A673 (cell line): Measurements from ENCODE around the gene SLC24A4. TPM values are rescaled to one million over a fixed set of nuclear protein-coding genes. Genes with fewer than 3 reads are reported as not detected.

Source experiments
- BruUV-seq: library from RNA; stranded (reverse); fragments of 400-500 nt; replicated peaks from 2 replicates; lab custom pipeline; 2021; lab: Mats Ljungman, UMichigan
- CTCF ChIA-PET: fragments of 300-600 bp; sonication (Branson Sonifier 250); formaldehyde crosslinking; loops from one replicate; lab custom pipeline; 2022; ENCODE audit warnings: antibody characterized with exemption; lab: Charles Lee
- POLR2A ChIA-PET: fragments of 300-600 bp; sonication (Branson Sonifier 250); formaldehyde crosslinking; loops from one replicate; lab custom pipeline; 2022; ENCODE audit warnings: antibody characterized with exemption; ENCODE audit not compliant: low non-redundant PET; lab: Charles Lee
- DNase-seq: peaks from one replicate; pipeline ENCODE4 v3.0.0-alpha.2; 2015; ENCODE audit warnings: low spot score
- H3K27ac ChIP-seq: fragments of 200-600 bp; sonication (generic); 2 replicates; pipeline ENCODE4 v1.5.1; 2016; ENCODE audit warnings: mixed run types, low read depth, mild to moderate bottlenecking, mixed read lengths, antibody characterized with exemption, low read length; ENCODE audit not compliant: poor library complexity, severe bottlenecking
- H3K27me3 ChIP-seq: fragments of 200-600 bp; sonication (generic); replicated peaks from 2 replicates; pipeline ENCODE4 v1.6.1; 2017; ENCODE audit warnings: mixed run types, low read depth, mild to moderate bottlenecking, mixed read lengths, antibody characterized with exemption, low read length; ENCODE audit not compliant: insufficient read depth, poor library complexity
- H3K36me3 ChIP-seq: fragments of 200-600 bp; sonication (generic); 2 replicates; pipeline ENCODE4 v1.6.1; 2016; ENCODE audit warnings: mixed run types, mild to moderate bottlenecking, mixed read lengths, antibody characterized with exemption, low read length; ENCODE audit not compliant: insufficient read depth, poor library complexity, severe bottlenecking
- H3K4me1 ChIP-seq: fragments of 200-600 bp; sonication (generic); 2 replicates; pipeline ENCODE4 v1.6.1; 2017; ENCODE audit warnings: mixed run types, mild to moderate bottlenecking, mixed read lengths, antibody characterized with exemption, low read length; ENCODE audit not compliant: insufficient read depth, poor library complexity, severe bottlenecking
- H3K4me3 ChIP-seq: fragments of 200-600 bp; sonication (generic); 2 replicates; pipeline ENCODE4 v1.5.1; 2016; ENCODE audit warnings: low read depth, mixed run types, mild to moderate bottlenecking, mixed read lengths, low read length; ENCODE audit not compliant: poor library complexity, severe bottlenecking
- H3K9me3 ChIP-seq: fragments of 200-600 bp; sonication (generic); 2 replicates; pipeline ENCODE4 v1.6.1; 2016; ENCODE audit warnings: mixed run types, low read depth, mild to moderate bottlenecking, mixed read lengths, antibody characterized with exemption, low read length; ENCODE audit not compliant: poor library complexity, severe bottlenecking
- EZH2 ChIP-seq: fragments of 200-600 bp; sonication (generic); IDR thresholded peaks from 2 replicates; pipeline ENCODE4 v1.6.1; 2017; ENCODE audit warnings: borderline replicate concordance, low read depth, mild to moderate bottlenecking, mixed read lengths, antibody characterized with exemption, low read length; ENCODE audit not compliant: poor library complexity, severe bottlenecking
- intact Hi-C: fragments of 100-400 bp; cut with micrococcal nuclease; formaldehyde crosslinking; loops from one replicate; pipeline ENCODE4 v1.10.0; 2022; ENCODE audit not compliant: unreplicated experiment
- total RNA-seq: library from RNA; stranded (reverse); gene quantifications from 2 replicates; pipeline ENCODE4 v1.2.3, GENCODE V29; 2021
- TF ChIP-seq, protein P1 (sequence below): fragments of 300-800, 200-600 bp; sonication (generic); conservative IDR thresholded peaks from 2 replicates; pipeline ENCODE4 v1.5.1; 2017; ENCODE audit warnings: low read depth, mild to moderate bottlenecking, antibody characterized with exemption, low read length, moderate library complexity, mixed read lengths

The SLC24A4 gene
- total RNA-seq, 1 experiment from 2014 or later = 0.15 TPM

DNA sequence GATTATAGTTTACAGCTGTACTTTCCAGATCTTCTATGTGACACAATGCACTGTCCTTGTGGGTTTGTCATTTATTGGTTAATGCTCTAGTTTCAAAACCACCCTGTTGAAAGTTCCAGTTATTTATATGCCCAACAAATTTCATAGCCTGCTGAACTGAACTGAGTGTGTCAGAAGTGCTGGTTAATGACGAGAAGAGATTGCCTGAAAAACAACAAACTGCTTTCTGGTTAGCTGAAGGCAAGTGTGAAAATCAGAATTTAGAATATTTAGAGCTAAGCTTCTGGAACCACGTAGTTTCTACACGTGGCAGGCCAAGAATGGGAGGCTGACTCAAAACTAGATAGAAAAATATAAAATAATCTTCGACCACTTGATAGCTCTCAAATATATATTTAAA lies 171.5 kb downstream of the SLC24A4 start:
- intact Hi-C loops = no loop called here
- no peak overlapping the region for H3K27ac ChIP-seq
- TF ChIP-seq, protein P1, sequence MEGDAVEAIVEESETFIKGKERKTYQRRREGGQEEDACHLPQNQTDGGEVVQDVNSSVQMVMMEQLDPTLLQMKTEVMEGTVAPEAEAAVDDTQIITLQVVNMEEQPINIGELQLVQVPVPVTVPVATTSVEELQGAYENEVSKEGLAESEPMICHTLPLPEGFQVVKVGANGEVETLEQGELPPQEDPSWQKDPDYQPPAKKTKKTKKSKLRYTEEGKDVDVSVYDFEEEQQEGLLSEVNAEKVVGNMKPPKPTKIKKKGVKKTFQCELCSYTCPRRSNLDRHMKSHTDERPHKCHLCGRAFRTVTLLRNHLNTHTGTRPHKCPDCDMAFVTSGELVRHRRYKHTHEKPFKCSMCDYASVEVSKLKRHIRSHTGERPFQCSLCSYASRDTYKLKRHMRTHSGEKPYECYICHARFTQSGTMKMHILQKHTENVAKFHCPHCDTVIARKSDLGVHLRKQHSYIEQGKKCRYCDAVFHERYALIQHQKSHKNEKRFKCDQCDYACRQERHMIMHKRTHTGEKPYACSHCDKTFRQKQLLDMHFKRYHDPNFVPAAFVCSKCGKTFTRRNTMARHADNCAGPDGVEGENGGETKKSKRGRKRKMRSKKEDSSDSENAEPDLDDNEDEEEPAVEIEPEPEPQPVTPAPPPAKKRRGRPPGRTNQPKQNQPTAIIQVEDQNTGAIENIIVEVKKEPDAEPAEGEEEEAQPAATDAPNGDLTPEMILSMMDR = no peak
- TF ChIP-seq EZH2 = no peak
- H3K4me1 ChIP-seq = no peaks in the 10 kb centered on the region
- no peak overlapping the region for H3K4me3 ChIP-seq
- no peaks in the 10 kb centered on the region for H3K9me3 ChIP-seq
- no TSS peak for BruUV-seq
- no peak for DNase-seq
- ChIA-PET POLR2A (no interaction called here), CTCF (no interaction called here)
- H3K36me3 ChIP-seq = no peaks in the 10 kb centered on the region
- no peaks in the 10 kb centered on the region for H3K27me3 ChIP-seq

DNA sequence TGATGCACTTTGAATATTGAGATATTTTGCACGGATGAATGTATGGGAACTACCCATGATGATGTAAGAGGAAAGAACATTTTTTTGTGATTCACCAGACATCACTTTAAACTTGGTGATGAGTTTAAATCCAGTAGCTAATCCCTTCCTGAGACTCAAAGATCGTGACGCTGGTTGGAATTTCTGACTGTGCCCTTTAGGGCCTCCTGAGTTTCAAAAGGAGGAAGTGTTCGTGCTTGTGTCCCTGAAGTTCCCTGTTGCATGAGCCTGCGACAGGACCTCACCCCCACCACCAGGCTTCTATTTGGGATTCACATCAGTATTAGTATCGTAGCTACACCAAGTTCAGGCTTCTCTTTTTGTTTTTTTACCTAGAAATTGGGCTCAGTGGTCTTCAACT lies 172.1 kb downstream of the SLC24A4 start:
- Histone ChIP-seq H3K9me3 (no peaks in the 10 kb centered on the region), H3K4me3 (no peak overlapping the region), H3K27ac (no peak overlapping the region), H3K27me3 (no peaks in the 10 kb centered on the region), H3K4me1 (no peaks in the 10 kb centered on the region), H3K36me3 (no peaks in the 10 kb centered on the region)
- no peak for TF ChIP-seq EZH2
- no TSS peak for BruUV-seq
- DNase-seq = peak; percentile 53
- POLR2A ChIA-PET = no interaction called here
- intact Hi-C loops = no loop called here
- CTCF ChIA-PET = no interaction called here

DNA sequence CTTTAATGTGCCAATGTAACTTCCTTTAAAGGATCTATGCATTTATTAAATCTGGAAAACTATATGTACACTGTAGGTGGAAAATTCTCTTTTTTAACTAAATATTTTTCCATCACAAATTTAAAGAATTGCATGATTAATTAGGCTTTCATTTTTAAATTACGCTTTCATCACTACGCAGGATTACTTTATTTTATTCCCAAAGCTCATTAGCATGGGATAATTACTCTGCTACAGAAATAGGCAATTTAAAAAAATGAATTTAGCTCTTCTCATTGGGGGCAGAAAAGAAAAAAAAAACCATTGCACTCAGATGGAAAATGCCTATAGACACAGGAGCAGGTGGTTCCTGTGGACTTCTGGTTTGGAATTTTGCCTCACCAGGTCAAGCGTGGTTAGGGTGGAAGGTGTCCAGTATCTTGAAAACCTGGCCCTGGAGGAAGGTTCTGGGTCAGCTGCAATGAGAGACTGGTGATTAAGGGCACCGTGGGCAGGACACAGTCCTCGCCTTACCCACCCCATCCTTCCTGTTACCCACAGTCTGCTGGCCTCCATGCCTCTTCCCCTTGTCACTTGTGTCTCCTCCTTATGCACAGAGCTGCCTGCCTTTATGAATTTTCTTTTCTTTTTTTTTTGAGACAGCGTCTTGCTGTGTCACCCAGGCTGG lies 173.4 kb downstream of the SLC24A4 start:
- H3K4me3 ChIP-seq = no peak overlapping the region
- H3K27me3 ChIP-seq = no peaks in the 10 kb centered on the region
- no TSS peak for BruUV-seq
- intact Hi-C loops = no loop called here
- no peaks in the 10 kb centered on the region for H3K4me1 ChIP-seq
- CTCF ChIA-PET = no interaction called here
- H3K9me3 ChIP-seq = no peaks in the 10 kb centered on the region
- POLR2A ChIA-PET = interaction anchor here (0.6 kb wide), 1 partner anchor 447 kb away, joined by 4 read pairs; no protein-coding TSS in a partner anchor
- H3K27ac ChIP-seq = no peak overlapping the region
- DNase-seq = no peak
- TF ChIP-seq, protein P1 = no peak
- no peak for TF ChIP-seq EZH2
- no peaks in the 10 kb centered on the region for H3K36me3 ChIP-seq

DNA sequence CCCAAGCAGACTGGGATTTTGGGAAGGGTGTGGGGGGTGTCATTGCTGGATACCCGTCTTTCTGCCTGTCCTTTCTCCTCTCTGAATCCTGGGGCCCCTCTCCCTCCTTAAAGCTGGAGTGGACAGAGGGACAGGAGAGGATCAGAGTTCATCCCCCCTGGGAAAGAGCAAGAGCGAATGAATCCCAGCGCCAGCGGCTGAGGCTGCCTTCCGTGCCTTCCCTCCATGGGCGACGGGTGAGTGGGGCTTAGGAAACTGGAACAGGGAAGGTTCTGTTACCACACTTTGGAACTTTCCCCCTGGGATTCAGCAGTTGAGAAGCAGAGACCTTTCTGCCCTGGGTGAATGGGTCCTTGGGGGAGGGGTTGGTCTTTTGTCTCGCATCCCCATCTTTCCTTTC lies 174.4 kb downstream of the SLC24A4 start:
- DNase-seq = no peak
- Histone ChIP-seq H3K27me3 (no peaks in the 10 kb centered on the region), H3K9me3 (no peaks in the 10 kb centered on the region), H3K36me3 (no peaks in the 10 kb centered on the region), H3K4me1 (no peaks in the 10 kb centered on the region), H3K27ac (no peak overlapping the region), H3K4me3 (no peak overlapping the region)
- POLR2A ChIA-PET = no interaction called here
- intact Hi-C loops = no loop called here
- TF ChIP-seq, protein P1 = no peak
- TF ChIP-seq EZH2 = no peak
- CTCF ChIA-PET = no interaction called here
- no TSS peak for BruUV-seq
